SKM-1 treated with dmso at 0.1 percent for 144 hours (cell line): ENCODE data around the gene ITGAL.
"Not testable (repeated sequence)": the region's sequence is repeated elsewhere in the genome, so short reads cannot be mapped to it uniquely, and the experiment has no call there.

Experiments
- DNase-seq: peaks from one replicate; lab custom pipeline; 2025; ENCODE audit not compliant: unreplicated experiment; lab: John Stamatoyannopoulos, UW

Gene ITGAL

DNA sequence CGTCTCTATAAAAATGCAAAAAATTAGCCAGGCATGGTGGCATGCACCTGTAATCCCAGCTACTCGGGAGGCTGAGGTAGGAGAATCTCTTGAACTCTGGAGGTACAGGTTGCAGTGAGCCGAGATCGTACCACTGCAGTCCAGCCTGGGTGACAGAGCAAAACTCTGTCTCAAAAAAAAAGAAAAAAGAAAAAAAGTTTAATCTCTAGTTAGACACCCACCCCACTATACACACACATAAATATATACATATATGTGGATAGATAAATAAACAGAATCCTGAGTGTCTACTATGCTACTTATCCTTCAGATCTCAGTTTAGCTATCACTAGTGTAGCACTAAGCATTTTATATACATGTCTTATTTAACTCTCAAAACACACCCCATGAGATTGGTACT lies 18.7 kb downstream of the ITGAL start:
- no peak for DNase-seq

GRCh38 chr16:30491744-30492308 lies 19.3 kb downstream of the ITGAL start:
- no peak for DNase-seq

DNA sequence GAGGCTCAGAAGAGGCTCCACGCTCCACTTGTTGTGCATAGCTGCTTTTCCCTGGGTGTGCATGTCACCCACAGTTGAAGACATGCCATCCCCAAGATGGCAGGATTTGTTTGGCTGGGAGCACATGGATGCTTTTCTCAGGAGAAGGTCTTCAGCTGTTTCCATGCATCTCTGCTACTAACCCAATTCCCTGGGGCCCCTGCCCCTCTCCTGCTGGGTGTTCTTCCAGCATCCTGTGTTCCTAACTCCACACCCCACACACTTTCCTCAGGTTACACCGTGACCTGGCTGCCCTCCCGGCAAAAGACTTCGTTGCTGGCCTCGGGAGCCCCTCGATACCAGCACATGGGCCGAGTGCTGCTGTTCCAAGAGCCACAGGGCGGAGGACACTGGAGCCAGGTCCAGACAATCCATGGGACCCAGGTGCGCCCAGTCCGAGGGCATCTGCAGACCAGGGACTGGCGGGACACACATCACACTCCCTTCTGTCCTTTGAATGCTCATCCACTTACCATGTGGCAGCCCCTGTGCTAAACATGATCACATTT lies 21.5 kb downstream of the ITGAL start:
- DNase-seq = no peak

- DNase-seq = no peak
These were observed 22.2 kb downstream of the ITGAL start for GRCh38 chr16:30494709-30495108.

- DNase-seq = no peak
These were observed 26.7 kb downstream of the ITGAL start for GRCh38 chr16:30499284-30499683.

- DNase-seq = no peak
These were observed 31.1 kb downstream of the ITGAL start for GRCh38 chr16:30503403-30504296.

DNA sequence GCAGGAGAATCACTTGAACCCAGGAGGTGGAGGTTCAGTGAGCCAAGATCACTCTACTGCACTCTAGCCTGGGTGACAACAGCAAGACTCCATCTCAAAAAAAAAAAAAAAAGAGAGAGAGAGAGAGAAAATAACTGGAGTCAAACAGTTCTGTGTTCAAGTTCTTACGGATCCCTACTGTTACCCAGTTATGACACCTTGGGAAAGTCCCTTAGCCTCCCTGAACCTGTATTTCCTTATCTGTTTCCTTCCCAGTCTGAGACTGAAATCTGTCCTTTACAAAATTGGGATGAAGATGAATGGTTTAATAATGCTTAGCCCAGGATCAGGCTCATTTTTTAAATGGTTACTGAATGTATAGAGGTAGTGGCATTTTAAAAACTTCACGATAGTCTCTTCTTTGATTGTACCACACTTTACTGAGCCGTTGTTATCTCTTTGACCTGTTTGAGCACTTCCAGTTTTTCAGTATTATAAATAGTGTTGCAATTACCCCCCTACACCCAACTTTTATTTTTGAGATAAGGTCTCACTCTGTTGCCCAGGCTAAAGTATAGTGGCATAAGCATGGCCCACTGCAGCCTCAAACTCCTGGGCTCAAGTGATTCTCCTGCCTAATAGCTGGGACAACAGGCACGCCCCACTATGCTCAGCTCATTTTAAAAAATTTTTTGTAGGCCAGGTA lies 36.7 kb downstream of the ITGAL start:
- DNase-seq = no peak

DNA sequence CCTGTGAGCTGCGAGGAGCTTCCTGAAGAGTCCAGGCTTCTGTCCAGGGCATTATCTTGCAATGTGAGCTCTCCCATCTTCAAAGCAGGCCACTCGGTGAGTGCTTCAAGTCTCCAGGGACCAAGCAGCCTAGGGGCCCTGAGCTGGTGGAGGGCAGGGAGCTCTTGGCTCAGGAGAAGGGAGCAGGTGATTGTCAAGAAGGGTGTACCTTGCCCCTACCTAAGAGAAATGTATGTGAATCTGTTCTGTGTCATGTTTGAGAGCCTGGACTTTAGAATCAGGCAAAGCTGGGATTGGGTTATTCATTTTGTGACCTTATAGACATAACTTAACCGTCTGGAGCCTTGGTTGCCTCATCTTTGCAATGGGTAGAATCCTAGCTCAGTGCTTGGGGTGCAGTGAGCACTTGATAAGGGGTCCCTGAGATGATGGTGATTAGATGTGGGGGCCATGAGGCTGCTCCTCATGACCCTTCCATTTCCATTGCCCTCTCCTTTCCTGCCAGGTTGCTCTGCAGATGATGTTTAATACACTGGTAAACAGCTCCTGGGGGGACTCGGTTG lies 37.9 kb downstream of the ITGAL start:
- no peak for DNase-seq

DNA sequence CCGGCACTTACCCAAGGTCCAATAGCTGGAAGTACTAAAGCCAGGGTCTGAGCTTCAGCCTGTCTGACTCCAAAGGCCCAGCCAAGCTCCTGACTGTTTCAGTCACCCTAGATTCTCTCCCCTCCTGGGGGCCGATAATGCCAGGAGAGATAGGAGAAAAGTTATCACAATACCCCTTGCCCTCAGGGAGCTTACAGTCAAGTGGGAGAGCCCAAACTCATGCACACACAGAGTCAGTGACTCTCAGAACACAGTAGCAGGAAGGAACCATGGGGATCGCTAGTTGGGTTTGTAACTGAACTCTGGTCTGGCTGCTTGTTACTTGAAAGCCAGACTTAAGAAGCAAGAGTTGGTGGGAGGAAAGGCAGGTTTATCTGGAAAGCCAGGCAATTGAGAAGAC lies 39.0 kb downstream of the ITGAL start:
- DNase-seq = no peak

DNA sequence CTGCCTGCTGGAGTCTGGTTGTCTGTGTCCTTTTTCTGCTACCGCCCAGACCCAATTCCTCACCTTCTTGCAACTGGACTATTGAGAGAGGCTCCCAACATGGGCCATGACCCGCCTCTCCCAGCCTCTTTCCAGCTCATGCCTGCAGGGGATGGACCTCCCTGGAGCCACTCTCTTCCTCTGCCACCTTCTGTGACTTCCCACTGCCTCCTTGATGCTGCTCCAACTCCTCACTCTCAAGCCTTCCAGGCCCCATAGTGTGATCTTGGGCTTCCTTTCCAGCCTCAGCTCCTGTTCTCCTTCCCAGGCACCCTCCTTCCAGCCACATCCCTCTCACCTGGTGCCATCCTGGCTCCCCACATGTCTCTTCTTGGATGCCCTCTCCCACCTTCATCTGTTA lies 42.7 kb downstream of the ITGAL start:
- no peak for DNase-seq

- DNase-seq = no peak
These were observed 46.0 kb downstream of the ITGAL start for GRCh38 chr16:30518552-30518951.

GRCh38 chr16:30519120-30520049 lies 46.8 kb downstream of the ITGAL start:
- no peak for DNase-seq

GRCh38 chr16:30521476-30521872 lies 48.9 kb downstream of the ITGAL start:
- no peak for DNase-seq

GRCh38 chr16:30521873-30522641 lies 49.5 kb downstream of the ITGAL start:
- DNase-seq = no peak

DNA sequence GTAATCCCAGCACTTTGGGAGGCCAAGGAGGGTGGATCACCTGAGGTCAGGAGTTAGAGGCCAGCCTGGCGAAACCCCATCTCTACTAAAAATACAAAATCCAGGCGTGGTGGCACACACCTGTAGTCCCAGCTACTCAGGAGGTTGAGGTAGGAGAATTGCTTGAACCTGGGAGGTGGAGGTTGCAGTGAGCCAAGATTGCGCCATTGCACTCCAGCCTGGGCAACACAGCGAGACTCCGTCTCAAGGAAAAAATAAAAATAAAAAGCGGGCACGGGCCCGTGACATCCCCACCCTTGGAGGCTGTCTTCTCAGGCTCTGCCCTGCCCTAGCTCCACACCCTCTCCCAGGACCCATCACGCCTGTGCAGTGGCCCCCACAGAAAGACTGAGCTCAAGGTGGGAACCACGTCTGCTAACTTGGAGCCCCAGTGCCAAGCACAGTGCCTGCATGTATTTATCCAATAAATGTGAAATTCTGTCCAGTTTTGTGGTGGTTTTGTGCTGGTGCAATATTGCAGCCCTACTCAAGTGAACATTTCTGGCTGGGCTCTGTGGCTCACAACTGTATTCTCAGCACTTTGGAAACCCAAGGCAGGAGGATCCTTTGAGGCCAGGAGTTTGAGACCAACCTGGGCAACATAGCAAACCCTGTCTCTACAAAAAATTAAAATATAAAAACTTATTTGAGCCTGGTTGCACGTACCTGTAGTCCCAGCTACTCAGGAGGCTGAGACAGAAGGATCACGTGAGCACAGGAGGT lies 50.3 kb downstream of the ITGAL start:
- DNase-seq = not testable (repeated sequence)

- no peak for DNase-seq
These were observed 51.4 kb downstream of the ITGAL start for GRCh38 chr16:30523768-30524574.

- DNase-seq = no peak
These were observed 52.3 kb downstream of the ITGAL start for GRCh38 chr16:30524575-30525568.
